Tibial nerve (tissue), 3 donors: ENCODE measurements around the gene SSTR3.

ENCODE experiments used
- POLR2A ChIP-seq, 2 donors: fragments of 450-650 bp; IDR thresholded peaks; one replicate each; pipeline ENCODE4 v1.6.1; 2017; ENCODE audit warnings: antibody characterized with exemption in 2 of 2, mild to moderate bottlenecking in 2 of 2, moderate library complexity in 2 of 2
- TF ChIP-seq, protein P1 (sequence below), 5 experiments: fragments of 200-600 bp in 3 of 5; fragments of 450-650 bp in 2 of 5; sonication (generic) in 3 of 5; IDR thresholded peaks; one replicate each; pipeline ENCODE4 v1.5.1; 2016 to 2019; ENCODE audit warnings: antibody characterized with exemption in 5 of 5, mild to moderate bottlenecking in 3 of 5, moderate library complexity in 2 of 5

DNA sequence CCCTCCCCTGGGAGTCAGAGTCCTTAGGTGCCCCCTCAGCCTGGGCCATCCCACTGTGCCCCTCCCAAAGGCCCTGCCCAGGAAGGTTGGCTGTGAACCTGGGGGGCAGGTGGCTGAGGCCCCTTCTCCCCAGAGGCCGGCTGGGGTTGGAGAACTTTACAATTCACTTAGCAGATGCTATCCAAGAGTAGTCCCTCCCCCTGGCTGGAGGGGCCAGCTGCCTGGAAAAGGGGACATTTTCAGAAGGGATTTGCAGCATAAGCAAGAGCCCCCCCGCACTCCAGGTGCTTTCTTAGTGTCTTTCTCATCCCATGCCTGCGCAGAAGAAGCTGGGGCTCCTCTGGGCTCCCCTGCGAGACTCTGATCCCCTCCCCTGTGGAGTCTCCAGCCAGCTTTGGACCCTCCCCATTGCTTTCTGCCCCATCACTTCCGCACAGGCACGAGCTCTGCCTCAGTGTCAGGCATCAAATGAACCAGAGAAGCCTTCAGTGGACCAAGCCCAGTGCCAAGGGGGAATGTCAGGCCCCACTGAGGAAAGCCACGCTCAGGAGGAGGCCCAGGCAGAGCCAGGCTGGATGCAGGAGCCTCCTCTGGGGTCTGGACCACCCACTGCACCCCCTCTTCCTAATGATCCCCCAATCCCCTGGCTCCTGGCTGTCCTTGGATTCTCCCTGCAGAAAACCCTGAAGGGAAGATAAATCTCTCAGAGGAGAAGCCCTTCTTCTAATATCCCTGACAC lies 3.7 kb downstream of the SSTR3 start:
- TF ChIP-seq, protein P1, sequence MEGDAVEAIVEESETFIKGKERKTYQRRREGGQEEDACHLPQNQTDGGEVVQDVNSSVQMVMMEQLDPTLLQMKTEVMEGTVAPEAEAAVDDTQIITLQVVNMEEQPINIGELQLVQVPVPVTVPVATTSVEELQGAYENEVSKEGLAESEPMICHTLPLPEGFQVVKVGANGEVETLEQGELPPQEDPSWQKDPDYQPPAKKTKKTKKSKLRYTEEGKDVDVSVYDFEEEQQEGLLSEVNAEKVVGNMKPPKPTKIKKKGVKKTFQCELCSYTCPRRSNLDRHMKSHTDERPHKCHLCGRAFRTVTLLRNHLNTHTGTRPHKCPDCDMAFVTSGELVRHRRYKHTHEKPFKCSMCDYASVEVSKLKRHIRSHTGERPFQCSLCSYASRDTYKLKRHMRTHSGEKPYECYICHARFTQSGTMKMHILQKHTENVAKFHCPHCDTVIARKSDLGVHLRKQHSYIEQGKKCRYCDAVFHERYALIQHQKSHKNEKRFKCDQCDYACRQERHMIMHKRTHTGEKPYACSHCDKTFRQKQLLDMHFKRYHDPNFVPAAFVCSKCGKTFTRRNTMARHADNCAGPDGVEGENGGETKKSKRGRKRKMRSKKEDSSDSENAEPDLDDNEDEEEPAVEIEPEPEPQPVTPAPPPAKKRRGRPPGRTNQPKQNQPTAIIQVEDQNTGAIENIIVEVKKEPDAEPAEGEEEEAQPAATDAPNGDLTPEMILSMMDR (IDR thresholded peaks at IDR 0.05): no peak
- no peak for TF ChIP-seq POLR2A (IDR thresholded peaks at IDR 0.05)
